GM21526 (cell line): ENCODE results near the gene FIGLA.

Source experiments
- ATAC-seq: cut with Tn5 transposase; IDR thresholded peaks from one replicate; pipeline ENCODE4 v1.9.1; 2021; ENCODE audit warnings: moderate library complexity; ENCODE audit not compliant: unreplicated experiment, low FRiP score

FIGLA gene

GRCh38 chr2:70790136-70790828 lies at the start of gene FIGLA:
FIGLA (minus strand) TSS chr2:70790643; CDS start chr2:70790638, 5 bp downstream.
- ATAC-seq: no peak

- ATAC-seq: no peak
These were observed 47.8 kb upstream of the FIGLA start for GRCh38 chr2:70837980-70838925.

- no peak for ATAC-seq
These were observed 45.2 kb upstream of the FIGLA start, which contains the start of gene CD207 for GRCh38 chr2:70835643-70836042. CD207 (minus strand) TSS chr2:70835816; CDS start chr2:70835776, 40 bp downstream.

- no peak for ATAC-seq
These were observed 44.4 kb upstream of the FIGLA start for GRCh38 chr2:70834881-70835280.

GRCh38 chr2:70834106-70834505 lies 43.7 kb upstream of the FIGLA start:
- no peak for ATAC-seq

- no peak for ATAC-seq
These were observed 42.8 kb upstream of the FIGLA start for GRCh38 chr2:70833246-70833645.

GRCh38 chr2:70832386-70832785 lies 41.9 kb upstream of the FIGLA start:
- no peak for ATAC-seq

GRCh38 chr2:70831861-70832260 lies 41.4 kb upstream of the FIGLA start:
- ATAC-seq: no peak

GRCh38 chr2:70830366-70830765 lies 39.9 kb upstream of the FIGLA start:
- no peak for ATAC-seq

GRCh38 chr2:70829916-70830315 lies 39.5 kb upstream of the FIGLA start:
- no peak for ATAC-seq

- no peak for ATAC-seq
These were observed 38.7 kb upstream of the FIGLA start for GRCh38 chr2:70828914-70829824.

GRCh38 chr2:70828115-70828514 lies 37.7 kb upstream of the FIGLA start:
- no peak for ATAC-seq

- ATAC-seq: no peak
These were observed 36.9 kb upstream of the FIGLA start for GRCh38 chr2:70827388-70827787.

- ATAC-seq: no peak
These were observed 36.4 kb upstream of the FIGLA start for GRCh38 chr2:70826696-70827350.

GRCh38 chr2:70823249-70823648 lies 32.8 kb upstream of the FIGLA start:
- no peak for ATAC-seq

- ATAC-seq: no peak
These were observed 32.4 kb upstream of the FIGLA start for GRCh38 chr2:70822843-70823242.

GRCh38 chr2:70820499-70820898 lies 30.1 kb upstream of the FIGLA start, which contains the start of gene CLEC4F:
CLEC4F (minus strand) TSS chr2:70820599; CDS start chr2:70820523, 76 bp downstream.
- no peak for ATAC-seq

GRCh38 chr2:70817284-70817954 lies 27.0 kb upstream of the FIGLA start:
- ATAC-seq: no peak

- ATAC-seq: no peak
These were observed 26.3 kb upstream of the FIGLA start for GRCh38 chr2:70816726-70817125.
